Urinary bladder (tissue), 4 donors: ENCODE results near the gene VAT1. TPM values are rescaled to one million over a fixed set of nuclear protein-coding genes. Genes with fewer than 3 reads are reported as not detected.
"Not testable (repeated sequence)": the region's sequence is repeated elsewhere in the genome, so short reads cannot be mapped to it uniquely, and the experiment has no call there.

Experiments
- DNase-seq: peaks from one replicate; pipeline ENCODE4 v3.0.0-alpha.2; 2015; ENCODE audit errors: extremely low spot score
- H3K27ac ChIP-seq: one replicate; pipeline ENCODE4 v1.5.1; 2013; ENCODE audit warnings: low read depth, mild to moderate bottlenecking, moderate library complexity
- H3K36me3 ChIP-seq: one replicate; pipeline ENCODE4 v1.6.1; 2013; ENCODE audit warnings: mild to moderate bottlenecking, moderate library complexity; ENCODE audit not compliant: insufficient read depth
- H3K4me1 ChIP-seq: one replicate; pipeline ENCODE4 v1.6.1; 2013; ENCODE audit warnings: mild to moderate bottlenecking, moderate library complexity; ENCODE audit not compliant: insufficient read depth
- H3K4me3 ChIP-seq: one replicate; pipeline ENCODE4 v1.5.1; 2013; ENCODE audit warnings: low read depth, low read length
- WGBS: extraction: QIAGEN DNeasy Blood & Tissue Kit; methylation state at CpG from one replicate; pipeline ENCODE4 v1.1.7; 2013; 5-methylcytosine and 5-hydroxymethylcytosine counted together
- polyA plus RNA-seq: library from polyadenylated mRNA; stranded (reverse); fragments of 200-250 nt; gene quantifications from one replicate; pipeline ENCODE4 v1.2.3, GENCODE V29; 2013
- total RNA-seq: library from RNA; depleted of rRNA; stranded (reverse); fragments of >200 nt; gene quantifications from one replicate; pipeline ENCODE4 v1.2.3, GENCODE V29; 2014
- donor health status: healthy with polysubstance abuse.
- donor health status: healthy.

The VAT1 gene
- 40.3 TPM for total RNA-seq
- 175 TPM for polyA plus RNA-seq

DNA sequence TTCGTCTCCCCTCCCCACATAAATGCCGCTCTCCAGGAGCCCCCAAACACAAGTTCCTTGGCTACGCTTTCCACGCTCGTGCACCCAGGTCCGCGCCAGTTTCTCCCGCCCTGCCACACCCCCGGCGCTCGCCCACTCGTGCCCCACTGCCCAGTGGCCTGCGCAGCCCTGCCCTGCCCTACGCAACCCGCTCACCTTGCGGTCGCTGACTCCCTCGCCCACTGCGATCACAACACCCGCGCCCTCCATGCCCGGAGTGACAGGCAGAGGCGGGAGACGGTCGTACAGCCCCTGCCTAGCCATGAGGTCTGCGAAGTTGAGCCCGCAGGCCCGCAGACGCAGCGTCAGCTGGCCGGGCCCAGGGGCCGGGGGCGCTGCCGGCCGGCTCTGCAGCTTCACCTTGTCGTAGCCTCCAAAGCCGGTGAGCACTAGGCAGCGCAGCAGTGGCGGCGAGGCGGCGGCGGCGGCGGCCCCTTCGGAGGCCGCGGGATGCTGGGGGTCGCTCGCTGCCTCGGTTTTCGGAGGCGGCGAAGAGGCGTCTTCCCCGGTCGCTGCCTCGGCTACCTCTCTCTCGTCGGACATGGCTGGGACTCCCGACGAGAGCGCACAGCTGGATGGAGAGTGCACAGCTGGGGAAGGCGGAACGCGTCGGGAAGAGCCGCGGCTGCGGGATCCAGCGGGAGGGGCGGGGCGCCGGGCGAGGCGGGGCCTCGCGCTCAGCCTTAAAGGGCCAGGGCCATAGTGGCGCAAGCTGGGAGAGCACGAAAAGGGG lies at the start of gene VAT1:
VAT1 (minus strand) TSS at position 645 of the 772 bp plus-strand sequence; CDS start at position 582, 63 bp downstream.
- Histone ChIP-seq H3K36me3 (no peaks in the 10 kb centered on the region), H3K4me3 (peak within 1 kb of the TSS; percentile 99), H3K27ac (peak within 1 kb of the TSS; percentile 90), H3K4me1 (peaks cover 1% of the 10 kb centered on the region)
- DNase-seq, result no peak
- under 1% methylated on average over 80 of the region's 80 CpGs for WGBS

DNA sequence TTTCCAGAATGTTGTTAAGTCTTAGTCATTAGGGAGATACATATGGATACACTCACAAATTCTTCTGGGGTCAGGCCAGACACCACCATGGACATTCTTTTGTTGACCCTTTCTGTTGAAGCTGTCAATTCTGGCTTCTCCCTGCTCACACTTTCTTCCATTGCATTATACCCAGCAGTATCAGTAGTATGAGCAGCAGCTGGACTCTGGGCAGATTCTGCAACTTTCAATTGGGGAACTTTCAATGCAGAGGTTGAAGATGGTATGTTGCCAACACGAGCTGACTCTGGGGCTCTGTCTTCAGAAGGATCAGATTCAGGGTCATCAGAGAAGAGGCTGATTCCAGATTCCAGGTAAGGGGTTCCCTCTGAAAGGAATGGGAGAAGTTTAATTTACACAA lies 48.7 kb upstream of the VAT1 start:
- Histone ChIP-seq H3K27ac (no peak overlapping the region), H3K4me3 (no peak overlapping the region), H3K36me3 (no peaks in the 10 kb centered on the region), H3K4me1 (no peaks in the 10 kb centered on the region)
- WGBS, result 80% methylated on average over 1 of the region's 1 CpG
- no peak for DNase-seq

DNA sequence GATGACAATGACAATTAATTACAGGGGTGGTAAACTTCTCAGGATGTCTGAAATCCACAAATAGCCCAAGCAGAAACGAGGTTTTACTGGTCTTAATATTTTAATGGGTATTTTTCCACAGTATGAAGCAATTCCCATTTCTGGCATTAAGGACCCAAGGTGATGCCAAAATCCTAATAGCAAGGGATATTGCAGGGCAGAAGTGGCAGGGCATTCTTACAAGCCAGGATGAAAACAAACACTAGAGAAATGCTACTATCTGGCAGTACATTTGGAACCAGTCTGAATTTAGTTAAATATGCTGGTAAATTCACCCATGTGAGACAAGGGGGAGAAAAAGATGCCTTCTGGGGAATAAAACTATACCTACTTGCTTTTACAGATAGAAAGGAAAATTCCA lies 48.1 kb upstream of the VAT1 start:
- Histone ChIP-seq H3K4me1 (no peaks in the 10 kb centered on the region), H3K27ac (no peak overlapping the region), H3K4me3 (no peak overlapping the region), H3K36me3 (no peaks in the 10 kb centered on the region)
- no peak for DNase-seq
- 83% methylated on average over 1 of the region's 1 CpG for WGBS

DNA sequence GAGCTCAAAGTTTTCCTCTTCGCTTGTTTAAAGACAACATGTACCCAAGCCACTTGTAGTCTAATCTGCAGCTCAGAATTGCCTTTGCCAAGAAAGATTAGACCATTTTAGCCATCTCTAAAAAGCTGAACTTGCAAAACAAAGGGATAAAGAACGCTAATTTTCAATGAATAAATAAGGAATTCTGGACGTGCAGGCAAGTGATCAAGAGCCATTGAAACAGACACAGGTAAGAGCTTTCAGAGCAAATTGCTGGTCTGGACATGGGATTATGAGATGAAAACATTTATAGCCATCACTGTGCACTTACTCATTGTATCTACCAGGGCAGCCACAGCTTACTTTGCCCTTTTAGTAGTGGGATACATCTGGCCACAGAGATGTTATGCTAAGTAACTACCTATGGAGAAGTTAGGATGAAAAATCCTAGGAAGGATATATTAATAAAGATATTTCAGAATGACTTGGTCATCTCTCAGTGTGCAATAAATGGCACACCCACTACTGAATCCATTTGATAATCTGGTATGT lies 47.2 kb upstream of the VAT1 start:
- H3K4me1 ChIP-seq, result no peaks in the 10 kb centered on the region
- no peak for DNase-seq
- 91% methylated on average over 3 of the region's 3 CpGs for WGBS
- H3K36me3 ChIP-seq, result no peaks in the 10 kb centered on the region
- no peak overlapping the region for H3K4me3 ChIP-seq
- no peak overlapping the region for H3K27ac ChIP-seq

DNA sequence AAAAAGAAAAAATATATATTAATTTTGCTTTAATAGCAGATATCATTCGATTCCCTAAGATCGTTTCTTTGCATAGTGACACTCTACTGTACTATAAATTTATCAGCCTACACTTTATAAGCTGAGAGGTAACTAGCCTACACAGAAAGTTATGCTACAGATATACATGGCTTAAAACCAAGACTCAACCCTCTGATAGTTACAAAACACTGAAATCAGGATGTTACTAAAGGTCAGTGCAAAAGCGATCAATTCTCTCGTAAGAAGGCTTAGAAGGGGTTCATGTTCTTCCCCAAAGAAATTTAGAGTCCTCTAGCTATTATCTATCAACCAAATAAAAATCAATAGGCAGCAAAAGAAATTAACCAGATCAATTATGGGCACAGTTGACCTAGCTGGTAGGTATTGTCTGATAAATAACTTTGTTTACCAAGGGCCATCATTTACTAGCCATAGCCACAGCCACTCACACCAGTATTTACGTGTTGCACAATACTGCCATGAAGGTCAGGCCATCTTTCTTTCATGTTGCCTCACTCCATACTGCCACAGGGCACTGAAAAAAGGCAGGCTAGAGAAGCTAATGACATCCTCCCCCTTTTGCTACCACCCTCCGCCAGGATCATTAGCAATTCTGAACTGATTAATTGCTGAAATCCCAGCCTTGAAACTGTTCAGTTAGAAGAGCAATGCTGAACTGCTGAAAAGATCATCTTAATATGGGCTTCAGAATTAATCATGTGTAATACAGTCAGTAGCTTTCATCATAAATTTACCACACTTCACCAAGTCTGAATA lies 46.6 kb upstream of the VAT1 start:
- H3K4me3 ChIP-seq, result no peak overlapping the region
- H3K4me1 ChIP-seq, result no peaks in the 10 kb centered on the region
- DNase-seq, result no peak
- no peaks in the 10 kb centered on the region for H3K36me3 ChIP-seq
- 94% methylated on average over 6 of the region's 6 CpGs for WGBS
- H3K27ac ChIP-seq, result no peak overlapping the region

DNA sequence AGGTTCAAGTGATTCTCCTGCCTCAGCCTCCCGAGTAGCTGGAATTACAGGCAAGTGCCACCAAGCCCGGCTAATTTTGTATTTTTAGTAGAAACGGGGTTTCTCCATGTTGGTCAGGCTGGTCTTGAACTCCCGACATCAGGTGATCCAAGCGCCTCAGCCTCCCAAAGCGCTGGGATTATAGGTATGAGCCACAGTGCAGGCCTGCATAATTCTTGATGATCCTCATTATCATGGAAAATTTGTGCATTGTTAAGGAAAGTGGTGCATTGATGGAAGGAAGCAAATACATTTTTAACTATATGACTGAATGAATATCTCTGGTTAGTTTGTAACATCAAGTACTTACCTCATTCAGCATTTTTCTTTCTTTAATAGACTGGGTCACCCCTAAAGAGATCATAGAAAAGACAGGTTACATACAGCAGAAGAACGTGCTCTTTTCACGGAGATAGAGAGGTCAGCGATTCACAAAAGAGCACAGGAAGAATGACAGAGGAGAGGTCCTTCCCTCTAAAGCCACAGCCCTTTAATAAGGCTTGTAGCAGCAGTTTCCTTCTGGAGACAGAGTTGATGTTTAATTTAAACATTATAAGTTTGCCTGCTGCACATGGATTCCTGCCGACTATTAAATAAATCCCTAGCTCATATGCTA lies 40.9 kb upstream of the VAT1 start:
- no peak for DNase-seq
- no peaks in the 10 kb centered on the region for H3K4me1 ChIP-seq
- WGBS, result 88% methylated on average over 10 of the region's 10 CpGs
- H3K36me3 ChIP-seq, result no peaks in the 10 kb centered on the region
- no peak overlapping the region for H3K4me3 ChIP-seq
- H3K27ac ChIP-seq, result no peak overlapping the region

DNA sequence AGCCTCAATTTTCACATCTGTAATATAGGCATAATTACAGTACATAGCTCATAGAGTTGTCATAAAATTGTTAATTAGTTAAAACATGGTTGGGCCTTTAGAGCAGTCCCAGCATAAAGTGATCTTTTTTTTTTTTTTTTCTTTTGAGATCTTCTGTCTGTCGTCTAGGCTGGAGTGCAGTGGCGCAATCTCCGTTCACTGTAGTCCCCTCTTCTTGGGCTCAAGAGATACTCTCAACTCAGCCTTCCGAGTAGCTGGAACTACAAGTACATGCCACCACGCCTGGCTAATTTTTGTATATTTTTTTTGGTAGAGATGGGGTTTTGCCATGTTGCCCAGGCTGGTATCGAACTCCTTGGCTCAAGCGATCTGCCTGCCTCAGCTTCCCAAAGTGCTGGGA lies 33.9 kb upstream of the VAT1 start:
- no peaks in the 10 kb centered on the region for H3K36me3 ChIP-seq
- H3K4me3 ChIP-seq, result no peak overlapping the region
- DNase-seq, result no peak
- no peak overlapping the region for H3K27ac ChIP-seq
- no peaks in the 10 kb centered on the region for H3K4me1 ChIP-seq
- 95% methylated on average over 7 of the region's 7 CpGs for WGBS

DNA sequence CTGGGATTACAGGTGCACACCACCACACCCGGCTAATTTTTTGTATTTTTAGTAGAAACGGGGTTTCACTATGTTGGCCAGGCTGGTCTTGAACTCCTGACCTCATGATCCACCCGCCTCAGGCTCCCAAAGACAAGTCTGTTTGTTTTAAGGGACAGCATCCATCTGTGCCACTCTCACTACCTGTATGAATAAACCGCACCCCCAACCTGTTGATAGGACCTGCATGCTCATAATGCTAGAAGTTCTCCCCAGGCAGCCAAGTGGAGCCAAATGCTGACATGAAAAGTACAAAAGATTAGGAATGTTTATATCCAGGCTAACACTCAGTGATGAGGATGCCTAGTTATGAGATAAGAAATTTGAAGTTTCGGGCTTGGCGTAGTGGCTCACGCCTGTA lies 30.8 kb upstream of the VAT1 start:
- not testable (repeated sequence) for H3K36me3 ChIP-seq, DNase-seq, H3K4me3 ChIP-seq, H3K27ac ChIP-seq, H3K4me1 ChIP-seq
- WGBS, result 93% methylated on average over 7 of the region's 7 CpGs

DNA sequence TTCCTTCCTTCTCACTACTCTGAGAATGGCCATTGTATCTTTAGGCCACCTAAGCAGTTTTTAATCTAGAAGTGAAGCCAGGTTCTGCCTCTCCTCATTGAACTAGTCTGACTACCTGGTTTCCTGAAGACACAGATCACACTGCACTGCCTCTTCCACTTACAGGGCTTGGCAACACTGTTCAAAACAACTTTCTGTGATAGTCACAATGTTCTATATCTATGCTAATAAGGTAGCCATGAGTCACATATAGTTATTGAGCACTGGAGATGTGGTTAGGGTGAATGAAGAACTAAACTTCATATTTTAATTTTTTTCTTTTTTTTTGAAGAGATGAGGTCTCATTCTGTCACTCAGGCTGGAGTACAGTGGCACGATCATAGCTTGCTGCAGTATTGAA lies 29.8 kb upstream of the VAT1 start:
- WGBS, result 98% methylated on average over 1 of the region's 1 CpG
- peaks cover 2% of the 10 kb centered on the region for H3K36me3 ChIP-seq
- DNase-seq, result no peak
- H3K27ac ChIP-seq, result no peak overlapping the region
- H3K4me3 ChIP-seq, result no peak overlapping the region
- H3K4me1 ChIP-seq, result no peaks in the 10 kb centered on the region

DNA sequence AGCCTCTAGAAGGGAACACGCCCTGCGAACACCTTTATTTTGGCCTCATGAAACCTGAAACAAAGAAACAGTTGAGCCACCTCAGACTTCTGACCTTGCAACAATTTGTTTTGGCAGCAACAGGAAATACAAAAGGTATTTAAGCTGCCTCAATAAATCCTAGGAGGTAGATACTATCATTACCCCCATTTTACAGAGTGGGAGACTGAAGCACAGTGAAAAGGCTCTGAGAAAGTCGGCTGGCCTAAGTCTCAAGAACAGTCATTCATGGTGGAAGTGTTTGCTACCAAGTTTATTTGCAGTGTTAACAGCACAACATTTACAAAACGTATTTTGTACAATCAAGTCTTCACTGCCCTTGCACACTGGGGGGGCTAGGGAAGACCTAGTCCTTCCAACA lies 21.8 kb upstream of the VAT1 start:
- no peak overlapping the region for H3K27ac ChIP-seq
- peaks cover 2% of the 10 kb centered on the region for H3K36me3 ChIP-seq
- WGBS, result 91% methylated on average over 4 of the region's 4 CpGs
- DNase-seq, result no peak
- H3K4me1 ChIP-seq, result no peaks in the 10 kb centered on the region
- no peak overlapping the region for H3K4me3 ChIP-seq

DNA sequence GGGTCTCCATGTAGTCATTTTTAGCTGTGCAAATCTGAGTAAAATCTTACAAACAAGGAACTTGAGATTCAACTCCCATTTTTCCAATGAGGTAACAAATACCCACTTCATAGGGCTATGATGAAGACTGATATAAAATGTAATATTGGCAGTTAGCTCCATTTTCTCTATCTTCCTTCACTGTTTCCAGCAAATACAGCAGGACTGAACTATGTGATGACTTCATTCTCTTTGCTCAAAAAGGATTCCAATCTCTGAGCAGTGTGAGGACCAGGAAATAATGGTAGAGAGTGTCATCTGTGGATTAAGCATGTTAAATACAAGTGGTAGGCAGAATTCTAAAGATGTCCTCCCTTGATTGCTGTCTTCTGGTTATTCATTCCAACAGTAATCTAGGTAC lies 21.1 kb upstream of the VAT1 start:
- no peaks in the 10 kb centered on the region for H3K36me3 ChIP-seq
- no peak overlapping the region for H3K27ac ChIP-seq
- no peaks in the 10 kb centered on the region for H3K4me1 ChIP-seq
- DNase-seq, result no peak
- no peak overlapping the region for H3K4me3 ChIP-seq

DNA sequence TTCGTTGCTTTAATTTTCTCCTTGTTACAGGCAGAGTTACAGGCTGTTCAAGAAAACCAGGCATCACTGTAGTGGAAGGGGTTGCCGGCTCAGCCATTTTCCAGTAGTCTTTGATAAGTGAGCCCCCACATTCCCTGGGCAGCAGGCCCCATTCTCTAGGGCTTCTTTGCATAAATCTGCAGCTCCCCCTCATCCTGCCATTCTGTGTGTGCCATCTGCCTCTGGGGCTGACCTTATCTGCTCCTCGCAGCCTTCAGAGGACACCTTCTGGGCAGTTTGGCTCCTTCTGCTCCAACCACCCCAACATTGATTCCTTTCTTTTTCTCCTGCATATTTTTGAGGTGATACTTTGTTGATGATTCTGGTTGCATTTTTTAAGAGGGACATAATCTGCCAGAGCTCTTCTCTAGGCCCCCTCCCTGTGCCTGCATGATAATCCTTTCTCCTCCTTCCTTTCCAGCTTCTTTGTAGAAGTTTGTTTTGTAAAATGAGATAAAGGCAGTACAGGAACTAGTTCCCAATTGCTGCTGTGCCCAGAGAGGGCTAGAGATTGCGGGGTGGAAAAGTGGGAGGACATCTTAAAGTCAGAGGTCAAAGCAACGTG lies 19.9 kb upstream of the VAT1 start:
- WGBS, result 50% methylated on average over 5 of the region's 5 CpGs
- no peak for DNase-seq
- Histone ChIP-seq H3K36me3 (no peaks in the 10 kb centered on the region), H3K4me1 (no peaks in the 10 kb centered on the region), H3K4me3 (no peak overlapping the region), H3K27ac (no peak overlapping the region)

DNA sequence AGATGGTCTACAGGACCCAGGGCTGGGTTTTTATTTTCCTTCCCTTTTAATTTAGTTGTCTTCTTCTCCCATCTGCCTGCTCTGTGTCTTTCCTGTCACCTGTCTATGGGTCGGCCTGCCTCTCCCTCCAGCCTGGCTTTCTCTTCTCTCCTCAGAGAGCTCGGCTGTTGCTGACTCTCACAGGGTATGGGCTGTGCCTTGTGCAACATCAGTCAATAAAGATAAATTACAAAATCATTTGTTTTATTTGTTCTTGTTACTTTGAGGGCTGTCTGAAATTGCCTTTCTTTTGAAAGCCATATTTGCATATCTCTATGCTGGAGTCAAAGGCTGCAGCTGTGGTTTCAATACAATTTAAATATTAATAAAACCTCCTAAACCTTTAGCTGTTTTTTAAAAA lies 18.5 kb upstream of the VAT1 start:
- no peak for DNase-seq
- WGBS, result 83% methylated on average over 2 of the region's 2 CpGs
- Histone ChIP-seq H3K36me3 (no peaks in the 10 kb centered on the region), H3K4me3 (no peak overlapping the region), H3K4me1 (no peaks in the 10 kb centered on the region), H3K27ac (no peak overlapping the region)
